AG09309 (cell line): ENCODE results near the gene FNDC5.
"Not testable (repeated sequence)": the region's sequence is repeated elsewhere in the genome, so short reads cannot be mapped to it uniquely, and the experiment has no call there.

ENCODE experiments used
- DNase-seq: peaks from one replicate; pipeline ENCODE4 v3.0.0-alpha.2; 2010; ENCODE audit warnings: low read depth
- H3K4me3 ChIP-seq: 2 replicates; pipeline ENCODE4 v1.5.1; 2011; ENCODE audit warnings: mild to moderate bottlenecking, low read depth, low read length, moderate library complexity; ENCODE audit not compliant: control insufficient read depth
- CTCF ChIP-seq: IDR thresholded peaks from 2 replicates; pipeline ENCODE4 v1.5.1; 2011; ENCODE audit warnings: mild to moderate bottlenecking, low read depth, low read length, inconsistent platforms; ENCODE audit not compliant: insufficient read depth, control insufficient read depth; ENCODE audit errors: missing control alignments

FNDC5 gene

GRCh38 chr1:32907435-32907834, 36.7 kb upstream of the FNDC5 start:
- TF ChIP-seq CTCF = no peak
- peak; percentile 11 for DNase-seq
- H3K4me3 ChIP-seq = no peak overlapping the region

GRCh38 chr1:32906654-32907053, 35.9 kb upstream of the FNDC5 start:
- no peak overlapping the region for H3K4me3 ChIP-seq
- DNase-seq = no peak
- no peak for TF ChIP-seq CTCF

- not testable (repeated sequence) for DNase-seq, H3K4me3 ChIP-seq
These were observed 34.9 kb upstream of the FNDC5 start for GRCh38 chr1:32905588-32905987.

- TF ChIP-seq CTCF = no peak
- no peak overlapping the region for H3K4me3 ChIP-seq
- no peak for DNase-seq
These were observed 34.1 kb upstream of the FNDC5 start for GRCh38 chr1:32904797-32905196.

GRCh38 chr1:32903991-32904785, 33.5 kb upstream of the FNDC5 start:
- TF ChIP-seq CTCF = no peak
- no peak overlapping the region for H3K4me3 ChIP-seq
- no peak for DNase-seq

GRCh38 chr1:32902535-32902920, 31.8 kb upstream of the FNDC5 start:
- no peak overlapping the region for H3K4me3 ChIP-seq
- TF ChIP-seq CTCF = no peak
- DNase-seq = no peak

GRCh38 chr1:32901823-32902534, 31.3 kb upstream of the FNDC5 start:
- peak overlapping the region; percentile 67 for H3K4me3 ChIP-seq
- DNase-seq = no peak
- TF ChIP-seq CTCF = no peak
